ENCODE data around the gene PPM1A. TPM values are rescaled to one million over a fixed set of nuclear protein-coding genes. Genes with fewer than 3 reads are reported as not detected.
A peak's percentile ranks its signal among the peaks of the same experiment; 100 is the strongest.

PPM1A gene
- 27.5 and 29.6 TPM in 2 replicates for total RNA-seq
- polyA plus RNA-seq (2012) = 32.7 TPM

DNA sequence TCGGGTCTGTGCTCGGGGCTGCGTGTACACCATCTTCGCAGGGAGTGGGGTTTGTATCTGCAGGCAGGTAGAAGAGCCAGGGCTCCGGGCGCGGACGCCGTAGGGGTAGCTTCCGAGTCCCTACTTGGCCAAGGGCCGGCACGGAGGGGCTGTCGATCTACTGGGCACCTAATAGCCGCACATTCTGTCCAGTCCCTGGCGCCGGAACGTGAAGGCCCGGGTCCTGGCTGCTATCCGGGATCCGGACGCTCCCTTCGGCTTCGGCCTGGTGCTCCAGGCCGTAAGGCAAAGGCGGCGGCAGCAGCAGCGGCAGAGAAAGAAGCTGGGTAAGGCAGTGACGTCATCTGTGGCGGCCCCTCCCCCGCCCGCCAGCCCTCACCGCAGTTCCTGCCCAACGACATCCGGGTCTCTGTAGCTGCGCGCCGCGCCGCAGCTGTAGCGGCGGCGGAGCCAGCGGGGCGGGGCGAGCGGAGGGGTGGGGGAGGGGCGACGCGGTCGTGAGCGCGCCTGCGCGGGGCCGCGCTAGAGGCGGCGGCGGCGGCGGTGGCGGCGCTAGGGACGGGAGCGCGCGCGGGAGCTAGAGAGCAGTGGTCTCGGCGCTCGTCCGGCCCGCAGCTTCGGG is at the start of gene PPM1A:
PPM1A (plus strand) TSS at position 525 of the 622 bp plus-strand sequence. CDS start 33,483 bp downstream, outside the sequence.
- DNase-seq (ENCODE audit: low read depth) = peak; percentile 94

DNA sequence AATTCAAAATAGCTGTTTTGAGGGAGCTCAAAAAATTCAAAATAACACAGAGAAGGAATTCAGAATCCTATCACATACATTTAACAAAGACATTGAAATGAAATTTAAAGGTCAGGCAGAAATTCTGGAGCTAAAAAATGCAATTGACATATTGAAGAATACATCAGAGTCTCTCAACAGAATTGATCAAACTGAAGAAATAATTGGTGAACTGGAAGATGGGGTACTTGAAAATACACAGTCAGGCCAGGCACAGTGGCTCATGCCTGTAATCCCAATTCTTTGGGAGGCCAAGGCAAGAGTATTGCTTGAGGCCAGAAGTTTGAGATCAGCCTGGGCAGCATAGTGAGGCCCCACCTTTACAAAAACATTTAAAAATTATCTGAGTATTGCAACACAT is 49.7 kb upstream of the PPM1A start:
- no peak for DNase-seq (ENCODE audit: low read depth)

DNA sequence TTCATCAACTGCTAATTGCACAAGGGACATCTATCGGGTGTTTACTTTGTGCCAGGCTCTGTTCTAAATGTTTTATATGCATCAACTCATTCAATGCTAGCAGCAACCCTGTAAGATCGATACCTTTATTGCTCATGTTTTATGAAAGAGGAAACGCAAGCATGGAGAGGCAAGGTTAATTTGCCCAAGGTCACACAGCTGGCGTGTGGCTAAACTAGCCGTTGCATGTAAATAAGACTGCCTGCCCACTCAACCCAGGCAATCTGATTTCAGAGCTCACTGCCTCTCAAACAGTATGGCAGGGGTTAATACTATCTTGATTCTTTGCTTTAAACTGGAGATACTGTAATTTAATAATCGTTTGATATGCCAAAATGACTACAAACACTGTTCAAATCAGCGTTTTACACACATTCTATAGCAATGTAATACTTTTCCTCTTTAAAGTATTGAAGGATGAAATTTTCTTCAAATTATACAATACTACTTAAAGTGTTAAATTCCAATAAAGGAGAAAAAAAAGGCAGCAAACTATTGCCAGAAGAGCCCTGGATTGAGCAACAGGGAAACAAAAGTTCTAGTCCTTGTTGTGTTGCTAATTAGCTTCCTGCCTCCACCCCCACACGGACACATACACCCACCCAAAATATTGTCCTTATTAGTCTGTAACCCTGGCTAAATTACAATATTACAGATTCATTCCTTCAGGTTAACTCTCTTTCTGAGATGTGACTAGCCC is 44.7 kb upstream of the PPM1A start:
- peak; percentile 17 for DNase-seq (ENCODE audit: low read depth)

DNA sequence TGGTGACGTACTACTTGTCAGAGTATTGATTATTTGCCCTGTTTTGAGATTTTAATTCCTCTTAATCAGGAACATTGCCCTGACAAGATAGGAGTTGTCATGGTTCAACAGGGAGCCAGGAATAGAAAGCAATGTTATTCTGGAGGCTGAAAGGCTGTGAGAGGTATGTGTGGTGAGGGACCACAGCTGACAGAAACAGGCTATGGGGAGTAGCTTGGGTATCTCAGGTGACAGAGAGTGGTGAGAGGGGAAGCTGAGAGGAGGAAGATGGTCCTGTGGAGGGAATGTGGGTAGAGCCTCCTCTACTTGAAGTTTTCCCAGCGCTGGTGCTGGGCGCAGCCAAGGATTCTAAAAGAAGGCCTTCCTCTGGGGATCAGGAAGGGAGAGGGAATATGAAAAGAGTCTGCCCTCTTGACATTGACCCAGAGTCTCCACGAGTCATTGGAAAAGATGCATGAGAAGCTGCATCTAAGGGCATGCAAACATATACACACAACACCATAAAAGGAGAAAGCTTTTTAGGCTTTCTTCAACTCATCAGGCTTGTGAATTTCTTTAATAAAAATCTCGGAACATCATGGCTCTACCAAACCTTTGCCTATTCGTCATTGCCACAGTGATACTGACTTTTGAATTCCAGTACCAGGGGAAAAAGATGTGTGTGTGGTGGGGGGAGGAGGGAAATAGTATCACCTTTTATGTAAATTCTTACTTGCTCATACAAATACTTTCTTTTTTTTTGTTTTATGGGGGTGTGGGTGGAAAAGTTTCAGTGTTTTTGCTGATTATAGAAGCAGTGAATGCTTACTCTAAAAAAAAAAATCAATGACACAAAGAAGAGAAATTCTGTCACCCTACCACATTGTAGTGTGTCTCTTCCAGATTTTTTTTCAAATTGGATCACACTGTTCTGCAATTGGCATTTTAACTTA is 43.9 kb upstream of the PPM1A start:
- peak; percentile 85 for DNase-seq (ENCODE audit: low read depth)

GRCh38 chr14:60206249-60206670 is 42.8 kb upstream of the PPM1A start:
- DNase-seq (ENCODE audit: low read depth) = no peak

DNA sequence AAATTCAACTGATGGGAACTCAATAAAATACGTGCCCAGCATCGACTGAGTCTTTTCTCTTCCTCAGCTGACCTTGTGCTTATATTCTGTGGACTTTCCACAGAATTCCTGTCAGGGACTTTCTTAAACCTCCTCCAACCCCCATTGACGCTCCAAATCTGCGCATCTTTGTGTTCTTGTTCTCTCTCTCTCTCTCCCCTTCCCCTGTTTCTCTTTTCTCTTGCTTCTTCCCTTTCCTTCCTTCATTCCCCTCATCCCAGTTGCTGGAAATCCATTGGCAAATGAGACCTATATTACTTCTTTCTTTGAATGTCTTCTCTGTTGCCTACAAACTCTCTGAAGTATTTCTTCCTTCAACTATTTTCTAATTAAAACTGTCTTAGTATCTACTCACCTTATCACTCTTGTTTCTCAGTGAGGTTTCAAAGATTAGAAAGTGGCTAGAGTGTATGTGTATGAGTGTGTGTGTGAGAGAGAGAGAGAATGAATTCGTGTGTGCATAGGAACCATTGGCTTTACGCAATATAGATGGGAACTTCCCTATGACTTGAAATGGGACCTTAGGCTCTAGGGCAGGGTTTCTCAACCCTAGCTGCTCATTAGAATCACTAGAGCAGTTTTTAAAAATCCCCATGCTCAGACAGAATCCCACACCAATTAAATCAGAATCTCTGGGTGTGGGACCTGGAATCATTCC is 42.0 kb upstream of the PPM1A start:
- no peak for DNase-seq (ENCODE audit: low read depth)

DNA sequence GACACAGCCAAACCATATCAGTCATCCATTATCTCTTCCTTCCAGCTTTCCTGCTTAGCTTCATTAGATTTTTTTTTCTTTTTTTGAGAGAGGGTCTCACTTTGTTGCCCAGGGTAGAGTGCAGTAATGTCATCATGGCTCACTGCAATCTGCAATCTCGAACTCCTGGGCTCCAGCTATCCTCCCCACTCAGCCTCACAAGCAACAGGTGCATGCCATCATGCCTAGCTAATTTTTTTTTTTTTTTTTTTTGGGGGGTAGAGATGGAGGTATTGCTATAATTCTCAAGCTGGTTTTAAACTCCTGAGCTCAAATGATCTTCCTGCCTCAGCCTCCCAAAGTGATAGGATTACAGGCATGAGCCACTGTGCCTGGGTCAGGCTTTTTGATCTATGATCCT is 38.3 kb upstream of the PPM1A start:
- no peak for DNase-seq (ENCODE audit: low read depth)

DNA sequence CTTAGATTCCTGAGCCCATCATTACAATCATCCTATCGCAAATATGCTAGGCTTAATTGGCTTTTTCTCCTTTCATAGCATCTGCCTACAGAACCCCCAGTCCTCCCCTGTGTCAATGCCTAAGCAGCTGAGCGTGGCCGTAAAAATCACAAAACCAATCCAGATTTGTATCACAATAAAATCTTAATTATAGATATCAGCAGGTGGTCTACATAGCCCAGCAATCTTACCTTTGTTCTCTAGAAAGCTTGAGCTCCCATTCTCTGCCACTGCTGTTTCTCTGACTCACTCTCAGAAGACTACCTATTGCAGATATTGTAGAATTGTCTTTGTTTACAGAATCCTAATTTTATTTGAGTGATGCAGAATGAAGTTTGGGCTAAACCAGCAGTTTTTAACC is 37.9 kb upstream of the PPM1A start:
- DNase-seq (ENCODE audit: low read depth) = no peak

DNA sequence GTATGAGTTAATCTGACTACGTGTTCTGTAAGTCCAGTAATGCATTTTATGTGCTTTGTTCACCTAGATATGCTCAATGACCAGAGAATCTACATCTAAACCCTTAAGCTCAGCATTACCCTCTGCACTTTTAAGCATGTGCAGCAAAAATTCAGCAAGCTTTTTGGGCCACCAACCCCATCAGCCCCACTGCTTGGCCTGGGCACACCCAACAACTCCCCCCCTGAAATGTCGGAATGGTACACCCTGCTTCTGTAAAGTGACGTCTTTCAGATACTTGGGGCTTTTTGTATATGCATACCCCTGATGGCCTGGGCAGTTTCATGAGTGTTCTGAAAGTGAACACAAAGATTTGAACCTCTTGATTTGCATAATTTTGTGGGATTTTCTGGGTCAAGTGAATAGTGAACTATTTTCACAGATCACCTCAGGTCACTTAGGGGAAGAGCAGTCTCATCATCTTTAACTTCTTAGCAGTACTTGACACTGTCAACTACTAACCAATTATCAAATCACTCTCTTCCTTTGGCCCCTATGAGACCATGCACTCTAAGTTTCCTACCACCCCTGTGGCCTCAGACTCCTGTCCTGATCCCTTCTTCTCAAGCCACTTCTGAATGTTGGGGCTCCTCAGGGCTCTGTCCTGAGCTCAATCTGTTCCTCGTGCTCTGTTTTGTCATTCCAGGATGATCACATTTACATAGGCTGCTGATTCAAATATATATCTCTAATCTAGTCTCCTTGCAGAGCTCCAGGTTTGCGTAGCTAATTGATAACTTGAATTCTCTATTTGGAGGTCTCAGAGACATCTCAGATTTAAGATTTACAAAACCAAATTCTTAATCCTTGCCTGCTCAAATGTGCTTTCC is 36.3 kb upstream of the PPM1A start:
- no peak for DNase-seq (ENCODE audit: low read depth)

GRCh38 chr14:60214003-60214402 is 35.0 kb upstream of the PPM1A start:
- no peak for DNase-seq (ENCODE audit: low read depth)

DNA sequence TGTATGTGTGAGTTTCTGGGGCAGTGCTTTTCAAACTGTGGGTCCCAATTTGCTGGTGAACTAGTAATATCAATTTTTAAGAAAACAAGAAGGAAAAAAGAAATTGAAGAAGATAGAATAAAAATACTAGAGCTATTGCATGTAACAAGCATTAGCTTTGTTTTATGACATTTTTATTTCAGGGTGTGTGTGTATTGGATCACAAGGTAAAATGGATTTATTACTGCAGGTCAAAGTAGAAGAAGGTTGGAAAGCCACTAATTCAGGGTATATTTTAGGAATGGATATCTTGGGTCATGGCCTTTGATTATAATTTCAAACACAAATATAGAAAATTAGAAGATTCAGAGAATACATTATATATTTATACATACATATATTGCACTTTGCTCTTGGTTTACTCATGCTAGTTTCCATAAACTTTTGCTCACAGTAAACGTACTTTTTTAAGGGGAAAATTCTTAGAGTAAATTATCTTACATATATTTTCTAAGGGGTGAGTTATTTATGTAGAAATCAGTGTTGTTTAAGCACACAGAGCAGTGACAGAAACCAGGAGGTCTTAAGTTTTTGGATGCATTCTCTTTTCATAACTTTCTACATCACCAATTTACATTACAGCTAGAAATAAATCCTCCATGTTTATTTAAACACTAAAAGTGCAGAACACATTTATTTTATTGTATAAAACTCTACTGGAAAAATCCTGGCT is 34.5 kb upstream of the PPM1A start:
- DNase-seq (ENCODE audit: low read depth) = no peak

DNA sequence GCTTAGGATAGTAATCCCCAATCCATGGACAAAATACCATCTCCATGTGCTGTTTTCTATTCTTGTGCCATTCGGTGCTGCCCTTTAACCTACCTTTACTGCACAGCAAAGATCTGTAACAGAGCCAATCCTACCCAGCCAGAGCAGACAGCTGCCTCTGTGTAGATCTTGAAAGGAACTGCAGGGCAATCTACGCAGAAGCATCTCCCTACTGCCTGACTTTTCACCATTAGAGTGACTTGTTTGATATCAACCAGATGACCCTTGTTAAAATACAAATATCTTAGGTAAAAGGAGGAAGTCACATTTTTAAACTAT is 33.9 kb upstream of the PPM1A start:
- peak; percentile 20 for DNase-seq (ENCODE audit: low read depth)

DNA sequence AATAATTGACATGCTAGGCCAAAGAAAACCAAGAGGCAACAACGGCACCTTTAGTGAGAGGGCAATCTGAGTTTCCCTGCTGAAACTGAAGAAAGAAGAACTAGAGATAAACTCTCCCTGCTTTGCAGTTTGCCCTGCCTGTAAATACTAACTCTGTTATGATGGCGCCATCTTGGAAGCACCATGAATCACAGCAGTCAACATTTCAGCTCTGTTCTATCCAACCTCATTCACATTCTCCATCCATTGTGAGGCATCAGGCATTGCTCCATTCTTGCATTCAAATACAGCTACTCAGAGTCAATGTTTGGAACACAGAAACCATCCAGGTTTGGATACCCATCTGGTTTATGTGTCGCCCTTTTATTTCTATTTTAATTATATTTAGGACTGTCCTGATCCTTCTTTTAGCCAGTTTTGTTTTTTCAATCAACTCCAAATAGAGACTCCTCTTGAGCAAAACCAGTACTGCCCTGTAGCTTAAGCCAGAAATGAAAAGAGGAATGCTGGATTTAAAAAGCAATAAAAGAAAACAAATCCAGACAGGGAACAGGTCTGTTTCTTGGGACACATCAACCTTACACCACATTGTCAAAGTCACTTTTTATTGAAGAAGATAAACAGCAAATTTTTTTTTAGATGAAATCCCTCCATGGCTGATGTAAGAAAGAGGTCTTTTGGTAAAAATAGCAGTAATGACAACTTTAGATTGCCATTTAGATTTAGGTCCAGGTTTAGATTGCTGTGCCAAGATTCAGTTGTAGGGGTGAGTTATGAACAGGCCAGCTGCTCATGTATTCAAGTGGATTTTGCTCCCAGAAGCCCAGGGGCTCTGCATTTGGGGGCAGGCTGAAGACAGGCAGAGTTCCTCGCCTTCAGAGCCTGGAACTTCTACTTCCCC is 33.3 kb upstream of the PPM1A start:
- DNase-seq (ENCODE audit: low read depth) = no peak

- no peak for DNase-seq (ENCODE audit: low read depth)
Observed at GRCh38 chr14:60217713-60218112, 31.3 kb upstream of the PPM1A start.

GRCh38 chr14:60220084-60220483 is 28.9 kb upstream of the PPM1A start:
- no peak for DNase-seq (ENCODE audit: low read depth)

DNA sequence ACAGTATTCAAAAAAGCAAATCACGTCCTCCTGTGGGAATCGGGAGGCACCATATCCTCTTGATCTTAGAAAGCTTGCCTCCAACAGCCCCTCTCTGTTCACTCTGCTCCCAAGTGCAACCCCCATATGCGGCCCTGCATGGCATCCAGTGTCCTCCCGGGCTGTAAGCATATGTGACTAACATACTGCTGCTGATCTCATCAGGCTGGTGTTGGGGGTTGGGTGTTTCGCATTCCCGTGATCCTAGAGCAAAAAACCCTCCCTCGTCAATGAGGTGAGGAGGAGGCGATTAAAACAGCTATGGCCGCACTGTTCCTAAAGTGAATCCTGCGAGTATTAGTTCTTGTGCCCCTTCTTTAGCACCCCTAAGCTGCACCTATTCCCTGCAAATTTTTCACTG is 28.1 kb upstream of the PPM1A start:
- DNase-seq (ENCODE audit: low read depth) = no peak

DNA sequence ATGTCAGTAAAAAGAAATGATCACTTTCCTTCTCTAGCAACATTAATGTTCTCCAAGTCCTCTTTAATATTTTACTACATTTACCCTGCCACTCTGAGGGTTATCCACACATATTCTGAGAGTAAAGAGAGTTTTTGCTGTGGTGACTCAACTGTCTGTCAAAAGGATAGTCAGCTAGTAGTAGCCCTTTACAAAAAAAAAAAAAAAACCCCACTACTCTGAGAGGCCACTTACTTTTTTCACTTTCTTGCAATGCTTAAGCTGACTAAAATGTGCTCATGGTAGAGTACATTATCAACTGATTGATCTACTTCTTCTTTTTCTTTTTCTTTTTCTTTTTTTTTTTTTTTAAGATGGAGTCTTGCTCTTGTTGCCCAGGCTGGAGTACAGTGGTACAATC is 27.6 kb upstream of the PPM1A start:
- no peak for DNase-seq (ENCODE audit: low read depth)

DNA sequence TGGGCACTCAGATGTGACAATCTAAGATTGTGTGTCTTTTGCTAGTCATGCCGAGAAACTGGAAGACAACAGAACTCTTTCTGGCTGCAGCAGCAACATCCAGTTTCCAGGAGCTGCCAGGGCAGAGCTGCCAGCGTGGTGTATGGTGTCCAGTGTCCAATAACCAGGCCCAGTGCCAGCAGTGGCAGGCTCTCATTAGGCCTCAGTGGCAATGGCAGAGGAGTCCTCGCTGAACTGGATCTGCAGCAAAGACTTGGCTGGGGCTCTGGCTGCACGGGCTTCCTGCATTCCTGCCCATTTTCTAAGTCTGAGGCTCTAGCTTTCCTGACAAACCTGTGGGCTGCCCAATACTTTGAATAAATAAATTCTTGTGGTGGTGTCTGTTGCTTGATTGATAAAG is 26.2 kb upstream of the PPM1A start:
- peak; percentile 57 for DNase-seq (ENCODE audit: low read depth)

GRCh38 chr14:60225265-60225664 is 23.8 kb upstream of the PPM1A start:
- DNase-seq (ENCODE audit: low read depth) = no peak
